Activated T-cell treated with anti-CD3 and anti-CD28 coated beads for 1 hour (primary cell): ENCODE data around the gene C17orf58.

ENCODE experiments used
- DNase-seq: peaks from one replicate; pipeline ENCODE4 v3.0.0-alpha.2; 2020; ENCODE audit warnings: low read depth

The C17orf58 gene

GRCh38 chr17:67959510-67959909 is 36.8 kb downstream of the C17orf58 start:
- no peak for DNase-seq

GRCh38 chr17:67950945-67951344 is 45.3 kb downstream of the C17orf58 start:
- DNase-seq, result no peak

DNA sequence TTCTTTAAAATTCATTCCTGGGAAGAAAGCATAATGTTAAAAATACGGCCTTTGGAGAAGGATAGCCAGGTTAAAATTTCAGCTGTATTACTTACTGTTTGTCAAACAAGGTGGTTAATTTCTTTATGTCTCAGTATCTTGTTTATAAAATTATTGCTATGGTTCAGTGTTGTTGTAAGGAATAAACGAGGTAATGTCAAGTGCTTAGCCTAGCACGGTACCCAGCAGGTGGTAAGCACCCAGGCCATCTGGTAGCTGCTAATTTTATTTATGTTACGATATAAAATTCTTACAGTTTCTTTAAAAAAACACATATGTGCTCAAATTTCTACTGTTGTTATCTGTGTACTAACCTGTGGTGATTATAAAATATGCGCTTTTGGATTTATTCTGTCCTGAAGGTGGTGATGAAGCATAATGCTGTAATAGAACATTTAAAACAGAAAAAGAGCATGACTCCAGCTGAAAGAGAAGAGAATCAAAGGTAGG is 48.9 kb downstream of the C17orf58 start:
- no peak for DNase-seq

DNA sequence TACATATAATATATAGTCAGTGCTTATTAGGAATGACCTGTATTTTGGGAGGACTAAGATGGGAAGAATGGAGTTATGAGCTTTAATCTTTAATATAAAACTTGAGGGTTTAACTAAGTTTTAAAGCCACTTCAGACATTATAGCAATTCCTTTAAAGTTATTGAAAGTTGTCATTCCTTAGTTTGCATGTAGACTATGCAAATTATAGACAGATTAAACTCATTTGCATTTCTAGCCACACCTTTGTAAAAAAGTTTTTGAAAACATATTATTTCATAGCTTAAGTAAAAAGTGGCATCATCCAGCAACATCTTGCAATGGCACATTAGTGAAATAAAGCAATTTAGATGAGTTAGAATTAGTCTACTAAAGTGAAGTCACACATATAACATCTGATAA is 49.8 kb downstream of the C17orf58 start:
- no peak for DNase-seq

GRCh38 chr17:67944035-67944434 is 52.2 kb downstream of the C17orf58 start:
- DNase-seq, result no peak

DNA sequence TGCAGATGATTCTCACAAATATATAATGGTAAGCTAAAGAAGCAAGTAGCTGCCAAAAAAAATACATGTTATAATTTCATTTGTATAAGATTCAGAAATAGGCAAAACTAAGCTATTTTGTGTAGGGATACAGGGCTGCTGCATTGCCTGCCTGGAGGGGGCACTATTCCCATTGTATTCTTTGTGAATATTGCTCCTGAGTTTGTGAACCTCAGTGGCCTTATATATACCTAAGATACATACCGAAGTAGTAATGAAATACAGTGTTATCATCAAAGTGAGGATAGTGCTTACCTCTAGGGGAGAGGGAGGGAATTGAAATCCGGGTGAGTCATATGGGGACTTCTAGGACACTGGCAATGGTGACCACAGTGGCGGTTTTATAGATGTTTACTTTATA is 53.5 kb downstream of the C17orf58 start:
- no peak for DNase-seq
